Measurements from ENCODE around the gene DTX3L.

- TF ChIP-seq MTF2 (CRISPR knock-in tag; IDR thresholded peaks at IDR 0.05; ENCODE audit: borderline replicate concordance) = no peak
- no peak for TF ChIP-seq JARID2 (CRISPR knock-in tag; IDR thresholded peaks at IDR 0.05; ENCODE audit: insufficient replicate concordance)
- no peak for TF ChIP-seq SP1 (IDR thresholded peaks at IDR 0.05)
- no peak for TF ChIP-seq SP1 (CRISPR knock-in tag; IDR thresholded peaks at IDR 0.05)
- TF ChIP-seq, protein P1, sequence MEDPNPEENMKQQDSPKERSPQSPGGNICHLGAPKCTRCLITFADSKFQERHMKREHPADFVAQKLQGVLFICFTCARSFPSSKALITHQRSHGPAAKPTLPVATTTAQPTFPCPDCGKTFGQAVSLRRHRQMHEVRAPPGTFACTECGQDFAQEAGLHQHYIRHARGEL (CRISPR knock-in tag; IDR thresholded peaks at IDR 0.05) = no peak
Observed at GRCh38 chr3:122586098-122586497, 22.0 kb downstream of the DTX3L start.

All from HepG2 (cell line).